Stromal cell of bone marrow (primary cell): ENCODE results near the gene RUNX3.

Experiments
- DNase-seq: peaks from one replicate; pipeline ENCODE4 v3.0.0-alpha.2; 2012; ENCODE audit warnings: low read depth

The RUNX3 gene

DNA sequence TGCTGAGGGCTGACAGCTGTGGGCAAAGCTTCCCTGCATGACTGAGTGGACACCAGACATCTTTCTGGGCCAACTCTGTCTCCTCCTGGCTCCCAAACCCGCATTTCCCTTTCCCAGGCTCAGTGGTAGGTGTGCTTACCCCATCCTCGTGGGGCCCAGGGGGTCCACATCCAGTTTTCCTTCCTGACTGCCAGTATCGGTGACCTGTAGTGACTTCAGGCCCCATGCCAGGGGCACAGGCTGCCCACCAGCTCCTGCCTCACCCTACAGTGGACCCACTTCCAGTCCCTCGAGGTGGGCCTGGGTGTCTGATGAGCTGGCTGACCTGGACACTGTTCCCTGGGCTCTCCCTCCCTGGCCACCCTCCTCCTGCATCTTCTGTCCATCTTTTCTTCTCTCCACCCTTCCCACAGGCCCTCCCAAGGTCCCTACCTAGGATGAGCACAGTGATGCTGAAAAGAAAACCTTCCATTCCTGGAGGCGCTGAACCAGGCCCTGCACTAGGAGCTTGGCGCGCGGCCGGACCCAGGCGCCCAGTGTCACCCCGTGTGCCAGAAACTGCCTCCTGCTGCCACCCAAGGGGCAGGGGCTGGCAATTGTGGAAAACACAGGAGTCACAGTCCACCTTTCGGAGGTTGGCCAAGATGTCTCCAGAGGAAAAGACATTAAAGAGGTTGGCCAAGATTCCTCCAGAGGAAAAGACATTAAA is 67.1 kb downstream of the RUNX3 start:
- no peak for DNase-seq

DNA sequence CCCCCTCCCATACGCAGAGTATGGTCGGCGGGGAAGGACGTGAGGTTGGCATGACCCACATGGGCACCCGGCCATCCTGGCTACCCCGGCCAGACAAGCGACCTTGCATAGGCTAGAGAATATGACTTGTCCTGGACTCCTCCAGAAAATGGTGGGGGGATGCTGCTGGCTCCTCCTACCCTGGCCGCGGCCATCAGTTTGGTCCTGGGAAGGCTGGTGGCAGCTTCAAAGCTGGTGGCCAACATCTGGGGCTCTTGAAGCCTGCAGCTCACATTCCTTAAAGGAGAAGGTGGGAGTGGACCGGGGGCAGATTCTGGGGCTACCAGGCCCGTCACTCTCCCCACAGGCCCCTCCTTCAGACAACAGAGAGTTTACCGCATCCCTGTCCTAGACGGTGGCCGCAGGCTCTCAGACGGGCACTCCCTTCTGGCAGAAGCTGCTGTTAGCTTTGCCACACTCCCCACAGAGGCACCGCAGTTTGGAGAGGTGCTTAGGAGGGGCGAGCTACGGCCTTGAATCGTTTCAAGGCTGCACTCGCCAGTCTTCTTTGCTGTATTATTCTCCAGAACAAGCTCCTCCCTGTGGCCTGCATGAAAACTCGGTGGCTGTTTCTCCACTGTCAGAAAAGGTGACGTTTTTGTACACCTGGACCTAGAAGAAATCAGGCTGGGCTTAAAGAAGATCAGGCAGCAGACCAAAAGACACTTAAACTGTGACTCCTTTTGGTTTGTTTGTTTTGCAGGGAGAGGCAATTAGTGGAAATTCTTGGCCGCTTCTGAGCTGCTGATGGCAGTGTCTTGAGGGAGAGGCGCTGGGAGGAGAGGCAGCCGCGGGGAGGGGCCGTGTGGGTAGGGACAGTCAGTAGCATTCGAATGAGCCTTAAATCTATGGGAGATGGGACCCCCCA is 68.0 kb downstream of the RUNX3 start:
- DNase-seq, result no peak

DNA sequence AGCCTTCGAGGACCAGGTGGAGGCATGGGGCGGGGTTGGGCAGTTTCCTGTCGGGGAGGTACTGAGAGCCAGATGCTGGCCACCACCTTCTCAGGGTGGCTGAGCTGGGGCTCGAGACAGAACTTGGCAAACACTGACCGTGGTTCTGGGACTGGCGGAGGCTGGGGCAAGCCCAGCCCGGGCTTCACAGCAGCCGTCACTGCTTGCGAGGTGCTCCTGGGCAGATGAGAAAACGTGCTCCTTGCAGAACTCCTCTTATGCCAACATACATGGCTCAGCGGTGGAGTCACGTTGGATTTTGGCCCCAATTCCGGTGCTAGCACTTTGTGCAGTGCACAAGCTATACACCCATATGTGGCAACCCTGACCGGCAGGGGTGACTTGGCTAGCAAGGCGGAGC is 69.2 kb downstream of the RUNX3 start:
- DNase-seq, result no peak

- no peak for DNase-seq
Measured at GRCh38 chr1:24859063-24860010, 70.7 kb downstream of the RUNX3 start.

GRCh38 chr1:24858277-24858676 is 71.8 kb downstream of the RUNX3 start:
- DNase-seq, result no peak

GRCh38 chr1:24857507-24858133 is 72.5 kb downstream of the RUNX3 start:
- DNase-seq, result no peak

DNA sequence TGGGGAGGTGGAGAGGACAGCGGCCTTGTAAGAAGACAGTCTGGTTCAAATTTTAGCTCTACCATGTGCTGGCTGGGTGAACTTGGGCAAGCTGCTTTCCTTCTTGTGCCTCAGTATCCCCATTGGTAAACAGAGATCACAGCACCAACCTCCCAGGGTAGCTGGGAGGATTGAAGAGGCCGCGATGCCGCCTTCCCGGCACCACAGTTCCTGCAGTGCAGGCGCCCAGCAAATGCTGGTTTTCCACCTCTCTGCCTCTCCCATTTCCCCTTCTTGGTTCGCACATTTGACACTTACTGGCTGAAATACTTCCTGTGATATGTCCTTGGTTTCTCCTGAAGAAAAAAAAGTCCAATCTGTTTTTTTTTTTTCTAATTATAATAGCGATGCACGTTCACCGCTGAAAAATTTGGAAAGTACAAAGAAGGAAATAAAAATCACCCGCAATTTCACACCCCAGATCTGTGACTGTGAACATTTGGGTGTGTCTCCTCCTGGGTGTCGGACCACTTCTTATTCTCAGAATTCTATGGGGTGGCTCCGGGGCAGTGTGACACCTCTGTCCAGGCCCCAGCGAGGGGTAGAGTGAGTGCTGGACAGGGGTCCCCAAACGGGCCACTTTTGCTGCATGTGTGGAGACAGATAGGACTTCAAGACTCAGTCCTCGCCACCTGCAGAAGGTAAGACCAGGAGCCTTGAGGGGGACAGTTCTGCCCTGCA is 73.1 kb downstream of the RUNX3 start:
- no peak for DNase-seq

GRCh38 chr1:24855474-24855873 is 74.6 kb downstream of the RUNX3 start:
- no peak for DNase-seq

DNA sequence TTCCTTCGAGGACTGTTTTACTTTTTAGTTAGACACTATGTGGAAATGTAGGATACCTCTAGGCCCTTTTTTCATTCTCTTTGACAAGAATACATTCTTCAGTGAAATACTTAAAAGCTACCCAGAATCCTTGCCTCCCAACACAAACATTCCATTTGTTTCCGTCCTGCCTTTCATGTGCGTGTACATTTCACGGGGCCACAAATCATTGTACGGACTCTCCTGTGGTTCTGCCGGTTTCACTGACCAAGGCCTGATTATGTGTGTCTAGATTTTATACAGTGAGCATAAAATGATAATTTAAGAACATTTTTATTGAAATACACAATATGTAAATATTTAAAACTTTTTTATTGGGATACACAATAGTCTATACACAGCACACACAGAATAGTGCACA is 76.4 kb downstream of the RUNX3 start:
- DNase-seq, result no peak

DNA sequence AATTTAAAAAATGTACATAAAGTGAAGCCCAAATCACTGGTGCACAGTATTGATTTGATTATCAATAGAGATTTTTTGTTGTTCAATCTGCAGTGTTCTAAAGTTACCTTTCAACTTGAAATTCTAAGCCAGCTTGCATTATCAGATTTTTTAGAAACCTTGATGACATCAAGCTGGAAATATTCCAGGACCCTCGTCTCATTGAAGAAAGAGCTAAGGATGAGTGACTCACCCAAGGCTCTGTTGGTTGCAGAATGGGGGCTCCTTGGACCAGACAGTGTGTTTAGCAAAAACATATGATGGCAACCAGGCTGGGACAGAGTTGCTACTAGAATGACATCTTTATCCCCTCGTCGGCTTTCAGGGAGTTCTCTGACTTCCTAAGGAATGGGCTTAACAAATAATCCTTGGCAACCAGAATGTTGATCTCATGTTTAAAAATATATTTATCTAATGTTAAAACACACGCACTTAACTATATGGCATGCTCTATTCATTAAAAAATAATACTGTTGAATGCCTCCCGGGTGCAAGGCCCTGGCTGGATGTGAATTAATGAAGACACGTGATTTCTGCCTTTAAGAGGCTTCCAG is 79.7 kb downstream of the RUNX3 start:
- DNase-seq, result no peak

- no peak for DNase-seq
Measured at GRCh38 chr1:24849672-24850295, 80.3 kb downstream of the RUNX3 start.
